ENCODE data around the gene ESRRG. TPM values are rescaled to one million over a fixed set of nuclear protein-coding genes. Genes with fewer than 3 reads are reported as not detected.

The ESRRG gene
- not detected in 2 replicates for total RNA-seq

DNA sequence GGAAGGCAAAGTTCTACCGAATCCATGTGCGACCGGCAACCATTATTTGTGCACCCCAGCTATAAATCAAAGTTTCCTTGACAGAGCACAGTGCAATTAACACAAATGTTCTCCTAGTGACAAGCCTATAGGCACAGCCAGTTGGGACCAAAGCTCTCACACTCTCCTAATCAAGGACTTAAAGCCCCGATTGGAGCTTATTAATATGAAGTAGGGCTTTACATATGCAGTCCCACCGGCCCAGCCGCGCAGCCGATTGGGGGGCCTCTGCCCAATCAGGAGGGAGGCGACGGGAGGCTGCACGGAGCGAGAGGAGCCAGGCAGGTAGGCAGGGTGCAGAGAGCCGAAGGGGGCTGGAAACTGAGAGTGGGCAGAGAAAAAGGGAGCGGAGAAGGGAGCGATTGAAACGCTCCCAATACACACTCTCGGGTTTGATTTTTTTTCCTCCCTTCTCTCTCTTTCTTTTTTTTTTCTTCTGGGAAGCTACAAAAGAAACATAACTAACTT is at the start of gene ESRRG:
Gene ESRRG (minus strand): TSS at position 156 of the 507 bp plus-strand sequence. CDS start 130 bp downstream, at position 26.
- no peak for DNase-seq (ENCODE audit: low spot score)
- Mint-ChIP-seq H3K4me3 (ENCODE audit: low read depth) (no peak within 1 kb of the TSS), H3K4me1 (ENCODE audit: low read depth) (no peaks in the 10 kb centered on the region), H3K27ac (no peak within 1 kb of the TSS), H3K36me3 (ENCODE audit: low read depth) (no peaks in the 10 kb centered on the region), H3K9me3 (no peaks in the 10 kb centered on the region), H3K27me3 (ENCODE audit: low read depth) (peaks cover 12% of the 10 kb centered on the region)
- intact Hi-C loops (cut with micrococcal nuclease), result no loop called here

DNA sequence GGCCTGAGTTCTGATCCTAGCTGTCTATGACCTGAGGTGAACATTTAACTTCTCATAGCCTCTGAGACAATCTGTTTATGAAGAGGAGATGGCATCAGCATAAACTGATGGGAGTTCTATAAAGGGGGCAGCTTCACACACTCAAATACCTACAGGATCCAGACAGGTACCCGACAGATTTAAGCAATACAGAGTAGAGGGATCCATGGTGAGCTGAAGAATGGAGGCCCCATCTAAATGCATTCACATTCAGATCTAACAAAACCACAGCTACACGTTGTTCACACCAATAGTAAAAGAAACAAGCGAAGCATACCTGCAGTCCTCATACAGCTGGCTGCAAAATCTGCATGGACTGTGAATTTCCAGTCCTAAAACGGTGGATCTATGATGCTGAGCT is 48.7 kb upstream of the ESRRG start:
- Mint-ChIP-seq H3K9me3 (no peaks in the 10 kb centered on the region), H3K27ac (no peak overlapping the region), H3K36me3 (ENCODE audit: low read depth) (no peaks in the 10 kb centered on the region), H3K4me1 (ENCODE audit: low read depth) (no peaks in the 10 kb centered on the region), H3K27me3 (ENCODE audit: low read depth) (no peaks in the 10 kb centered on the region), H3K4me3 (ENCODE audit: low read depth) (no peak overlapping the region)
- DNase-seq (ENCODE audit: low spot score), result no peak
- intact Hi-C loops (cut with micrococcal nuclease), result loop anchor here (10.0 kb wide), 1 partner anchor 233 kb away; no protein-coding TSS in a partner anchor

DNA sequence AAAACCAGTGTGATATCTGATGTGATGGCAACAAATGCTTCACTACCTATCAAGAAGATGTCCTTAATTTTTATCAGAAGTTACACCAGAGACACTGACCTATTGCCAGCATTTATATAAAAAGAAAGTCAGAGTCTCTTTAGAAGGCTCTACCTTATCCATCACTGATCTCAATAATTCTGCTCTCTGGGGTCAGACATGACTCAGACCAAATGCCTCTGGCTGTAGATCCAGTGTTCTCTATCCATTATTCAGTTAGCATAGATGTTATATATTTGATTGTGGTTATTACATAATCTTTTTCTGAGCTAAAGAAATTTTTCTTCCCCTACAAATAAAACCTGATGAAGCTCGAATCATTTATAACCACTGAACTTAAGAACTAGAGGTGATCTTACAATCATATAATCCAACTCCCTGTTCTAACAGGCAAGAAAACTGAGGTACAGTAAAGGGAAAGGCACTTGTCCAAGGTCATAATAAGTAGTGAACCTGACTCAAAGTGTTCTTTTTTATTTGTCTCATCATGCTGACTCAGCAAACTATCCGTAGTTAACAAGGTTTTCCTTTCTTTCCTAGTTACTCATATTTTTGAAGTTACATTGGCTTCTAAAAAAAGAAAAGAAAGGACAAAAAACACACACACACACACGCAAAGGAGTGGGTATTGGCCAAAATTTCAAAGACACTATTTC is 43.6 kb upstream of the ESRRG start:
- intact Hi-C loops (cut with micrococcal nuclease), result no loop called here
- Mint-ChIP-seq H3K9me3 (no peaks in the 10 kb centered on the region), H3K4me3 (ENCODE audit: low read depth) (no peak overlapping the region), H3K4me1 (ENCODE audit: low read depth) (no peaks in the 10 kb centered on the region), H3K27ac (no peak overlapping the region), H3K36me3 (ENCODE audit: low read depth) (no peaks in the 10 kb centered on the region), H3K27me3 (ENCODE audit: low read depth) (no peaks in the 10 kb centered on the region)
- DNase-seq (ENCODE audit: low spot score), result no peak

- Mint-ChIP-seq H3K4me1 (ENCODE audit: low read depth) (no peaks in the 10 kb centered on the region), H3K36me3 (ENCODE audit: low read depth) (no peaks in the 10 kb centered on the region), H3K4me3 (ENCODE audit: low read depth) (no peak overlapping the region), H3K9me3 (no peaks in the 10 kb centered on the region), H3K27me3 (ENCODE audit: low read depth) (no peaks in the 10 kb centered on the region), H3K27ac (no peak overlapping the region)
- no peak for DNase-seq (ENCODE audit: low spot score)
- intact Hi-C loops (cut with micrococcal nuclease), result no loop called here
These were observed 42.4 kb upstream of the ESRRG start for GRCh38 chr1:216765346-216766300.

- no peaks in the 10 kb centered on the region for H3K36me3 Mint-ChIP-seq (ENCODE audit: low read depth)
- DNase-seq (ENCODE audit: low spot score), result no peak
- H3K27me3 Mint-ChIP-seq (ENCODE audit: low read depth), result no peaks in the 10 kb centered on the region
- H3K4me3 Mint-ChIP-seq (ENCODE audit: low read depth), result no peak overlapping the region
- H3K9me3 Mint-ChIP-seq, result no peaks in the 10 kb centered on the region
- H3K4me1 Mint-ChIP-seq (ENCODE audit: low read depth), result no peaks in the 10 kb centered on the region
- intact Hi-C loops (cut with micrococcal nuclease), result no loop called here
- no peak overlapping the region for H3K27ac Mint-ChIP-seq
These were observed 34.9 kb upstream of the ESRRG start for GRCh38 chr1:216758161-216758560.

GRCh38 chr1:216757110-216757509 is 33.9 kb upstream of the ESRRG start:
- intact Hi-C loops (cut with micrococcal nuclease), result no loop called here
- no peaks in the 10 kb centered on the region for H3K4me1 Mint-ChIP-seq (ENCODE audit: low read depth)
- H3K9me3 Mint-ChIP-seq, result no peaks in the 10 kb centered on the region
- H3K36me3 Mint-ChIP-seq (ENCODE audit: low read depth), result no peaks in the 10 kb centered on the region
- DNase-seq (ENCODE audit: low spot score), result no peak
- no peak overlapping the region for H3K4me3 Mint-ChIP-seq (ENCODE audit: low read depth)
- H3K27me3 Mint-ChIP-seq (ENCODE audit: low read depth), result no peaks in the 10 kb centered on the region
- no peak overlapping the region for H3K27ac Mint-ChIP-seq

- no peak for DNase-seq (ENCODE audit: low spot score)
- intact Hi-C loops (cut with micrococcal nuclease), result no loop called here
- no peaks in the 10 kb centered on the region for H3K4me1 Mint-ChIP-seq (ENCODE audit: low read depth)
- no peaks in the 10 kb centered on the region for H3K36me3 Mint-ChIP-seq (ENCODE audit: low read depth)
- no peak overlapping the region for H3K27ac Mint-ChIP-seq
- H3K9me3 Mint-ChIP-seq, result no peaks in the 10 kb centered on the region
- no peaks in the 10 kb centered on the region for H3K27me3 Mint-ChIP-seq (ENCODE audit: low read depth)
- H3K4me3 Mint-ChIP-seq (ENCODE audit: low read depth), result no peak overlapping the region
These were observed 27.7 kb upstream of the ESRRG start for GRCh38 chr1:216750961-216751360.

GRCh38 chr1:216750031-216750627 is 26.9 kb upstream of the ESRRG start:
- H3K4me1 Mint-ChIP-seq (ENCODE audit: low read depth), result no peaks in the 10 kb centered on the region
- no peak overlapping the region for H3K4me3 Mint-ChIP-seq (ENCODE audit: low read depth)
- no peaks in the 10 kb centered on the region for H3K36me3 Mint-ChIP-seq (ENCODE audit: low read depth)
- H3K27ac Mint-ChIP-seq, result no peak overlapping the region
- intact Hi-C loops (cut with micrococcal nuclease), result no loop called here
- DNase-seq (ENCODE audit: low spot score), result no peak
- no peaks in the 10 kb centered on the region for H3K9me3 Mint-ChIP-seq
- no peaks in the 10 kb centered on the region for H3K27me3 Mint-ChIP-seq (ENCODE audit: low read depth)

- Mint-ChIP-seq H3K9me3 (no peaks in the 10 kb centered on the region), H3K4me3 (ENCODE audit: low read depth) (no peak overlapping the region), H3K27ac (no peak overlapping the region), H3K36me3 (ENCODE audit: low read depth) (no peaks in the 10 kb centered on the region), H3K4me1 (ENCODE audit: low read depth) (no peaks in the 10 kb centered on the region), H3K27me3 (ENCODE audit: low read depth) (no peaks in the 10 kb centered on the region)
- no peak for DNase-seq (ENCODE audit: low spot score)
- intact Hi-C loops (cut with micrococcal nuclease), result no loop called here
These were observed 26.0 kb upstream of the ESRRG start for GRCh38 chr1:216749232-216749631.

- Mint-ChIP-seq H3K4me1 (ENCODE audit: low read depth) (no peaks in the 10 kb centered on the region), H3K27me3 (ENCODE audit: low read depth) (no peaks in the 10 kb centered on the region), H3K27ac (no peak overlapping the region), H3K36me3 (ENCODE audit: low read depth) (no peaks in the 10 kb centered on the region), H3K9me3 (no peaks in the 10 kb centered on the region), H3K4me3 (ENCODE audit: low read depth) (no peak overlapping the region)
- intact Hi-C loops (cut with micrococcal nuclease), result no loop called here
- DNase-seq (ENCODE audit: low spot score), result no peak
These were observed 19.4 kb upstream of the ESRRG start for GRCh38 chr1:216742625-216743024.

DNA sequence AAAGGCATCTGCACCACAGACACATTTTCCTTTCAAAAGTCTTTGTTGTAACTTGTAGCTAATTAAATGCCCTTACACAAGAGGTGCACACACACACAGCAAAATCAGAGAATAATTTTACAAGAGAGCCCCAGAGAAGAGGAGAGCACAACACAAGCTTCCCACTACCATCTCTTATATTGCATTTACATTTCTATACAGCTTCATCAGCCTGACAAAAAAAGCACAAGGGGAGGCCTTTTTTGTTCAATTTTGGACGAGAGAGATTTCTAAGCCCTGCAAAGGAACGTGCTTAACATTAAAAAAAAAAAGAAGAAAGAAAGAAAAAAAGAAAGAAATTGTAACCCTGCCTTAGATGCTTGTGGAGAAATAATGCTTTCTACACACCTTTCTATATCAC is 17.1 kb upstream of the ESRRG start:
- no peak for DNase-seq (ENCODE audit: low spot score)
- no peaks in the 10 kb centered on the region for H3K36me3 Mint-ChIP-seq (ENCODE audit: low read depth)
- no peaks in the 10 kb centered on the region for H3K4me1 Mint-ChIP-seq (ENCODE audit: low read depth)
- H3K27ac Mint-ChIP-seq, result no peak overlapping the region
- no peak overlapping the region for H3K4me3 Mint-ChIP-seq (ENCODE audit: low read depth)
- intact Hi-C loops (cut with micrococcal nuclease), result no loop called here
- no peaks in the 10 kb centered on the region for H3K9me3 Mint-ChIP-seq
- no peaks in the 10 kb centered on the region for H3K27me3 Mint-ChIP-seq (ENCODE audit: low read depth)

- intact Hi-C loops (cut with micrococcal nuclease), result no loop called here
- no peak for DNase-seq (ENCODE audit: low spot score)
- H3K36me3 Mint-ChIP-seq (ENCODE audit: low read depth), result no peaks in the 10 kb centered on the region
- no peak overlapping the region for H3K4me3 Mint-ChIP-seq (ENCODE audit: low read depth)
- no peaks in the 10 kb centered on the region for H3K9me3 Mint-ChIP-seq
- H3K27ac Mint-ChIP-seq, result no peak overlapping the region
- no peaks in the 10 kb centered on the region for H3K4me1 Mint-ChIP-seq (ENCODE audit: low read depth)
- H3K27me3 Mint-ChIP-seq (ENCODE audit: low read depth), result no peaks in the 10 kb centered on the region
These were observed 16.6 kb upstream of the ESRRG start for GRCh38 chr1:216739793-216740192.

GRCh38 chr1:216732121-216732520 is 8.9 kb upstream of the ESRRG start:
- Mint-ChIP-seq H3K27ac (no peak overlapping the region), H3K4me1 (ENCODE audit: low read depth) (no peaks in the 10 kb centered on the region), H3K36me3 (ENCODE audit: low read depth) (no peaks in the 10 kb centered on the region), H3K4me3 (ENCODE audit: low read depth) (no peak overlapping the region), H3K9me3 (no peaks in the 10 kb centered on the region), H3K27me3 (ENCODE audit: low read depth) (no peaks in the 10 kb centered on the region)
- no peak for DNase-seq (ENCODE audit: low spot score)
- intact Hi-C loops (cut with micrococcal nuclease), result no loop called here
